ENCODE measurements around the gene MGAT2.
A peak's percentile ranks its signal among the peaks of the same experiment; 100 is the strongest.
"Not testable (repeated sequence)": the region's sequence is repeated elsewhere in the genome, so short reads cannot be mapped to it uniquely, and the experiment has no call there.

The MGAT2 gene

GRCh38 chr14:49612251-49612650, 8.3 kb upstream of the MGAT2 start:
- DNase-seq (ENCODE audit: low read depth), result no peak
- no peak for TF ChIP-seq CTCF (conservative IDR thresholded peaks at IDR 0.05; ENCODE audit: control insufficient read depth, insufficient read depth, low read depth, low read length)
- H3K4me3 ChIP-seq (ENCODE audit: control insufficient read depth, low read depth, low read length), result no peak overlapping the region

DNA sequence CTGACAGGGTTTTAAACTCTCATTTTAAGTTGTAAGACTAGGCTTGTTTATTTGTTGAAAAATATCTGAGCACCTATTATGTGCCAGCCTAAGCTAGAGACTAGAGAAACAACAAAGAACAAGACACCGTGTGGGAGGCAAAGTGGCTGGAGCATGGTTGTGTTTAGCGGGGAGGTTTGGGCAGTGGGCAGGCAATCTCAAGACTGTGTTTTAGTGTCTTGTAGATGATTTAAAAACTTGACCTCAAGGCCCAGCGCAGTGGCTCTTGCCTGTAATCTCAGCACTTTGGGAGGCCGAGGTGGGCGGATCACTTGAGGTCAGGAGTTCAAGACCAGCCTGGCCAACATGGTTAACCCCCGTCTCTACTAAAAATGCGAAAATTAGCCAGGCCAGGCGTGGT, 7.9 kb upstream of the MGAT2 start:
- H3K4me3 ChIP-seq (ENCODE audit: control insufficient read depth, low read depth, low read length), result no peak overlapping the region
- TF ChIP-seq CTCF (conservative IDR thresholded peaks at IDR 0.05; ENCODE audit: control insufficient read depth, insufficient read depth, low read depth, low read length), result no peak
- no peak for DNase-seq (ENCODE audit: low read depth)

GRCh38 chr14:49614196-49614595, 6.4 kb upstream of the MGAT2 start:
- DNase-seq (ENCODE audit: low read depth), result no peak
- no peak for TF ChIP-seq CTCF (conservative IDR thresholded peaks at IDR 0.05; ENCODE audit: control insufficient read depth, insufficient read depth, low read depth, low read length)
- H3K4me3 ChIP-seq (ENCODE audit: control insufficient read depth, low read depth, low read length), result no peak overlapping the region

- no peak for DNase-seq (ENCODE audit: low read depth)
- no peak for TF ChIP-seq CTCF (conservative IDR thresholded peaks at IDR 0.05; ENCODE audit: control insufficient read depth, insufficient read depth, low read depth, low read length)
- H3K4me3 ChIP-seq (ENCODE audit: control insufficient read depth, low read depth, low read length), result no peak overlapping the region
Measured at GRCh38 chr14:49615776-49616175, 4.8 kb upstream of the MGAT2 start.

DNA sequence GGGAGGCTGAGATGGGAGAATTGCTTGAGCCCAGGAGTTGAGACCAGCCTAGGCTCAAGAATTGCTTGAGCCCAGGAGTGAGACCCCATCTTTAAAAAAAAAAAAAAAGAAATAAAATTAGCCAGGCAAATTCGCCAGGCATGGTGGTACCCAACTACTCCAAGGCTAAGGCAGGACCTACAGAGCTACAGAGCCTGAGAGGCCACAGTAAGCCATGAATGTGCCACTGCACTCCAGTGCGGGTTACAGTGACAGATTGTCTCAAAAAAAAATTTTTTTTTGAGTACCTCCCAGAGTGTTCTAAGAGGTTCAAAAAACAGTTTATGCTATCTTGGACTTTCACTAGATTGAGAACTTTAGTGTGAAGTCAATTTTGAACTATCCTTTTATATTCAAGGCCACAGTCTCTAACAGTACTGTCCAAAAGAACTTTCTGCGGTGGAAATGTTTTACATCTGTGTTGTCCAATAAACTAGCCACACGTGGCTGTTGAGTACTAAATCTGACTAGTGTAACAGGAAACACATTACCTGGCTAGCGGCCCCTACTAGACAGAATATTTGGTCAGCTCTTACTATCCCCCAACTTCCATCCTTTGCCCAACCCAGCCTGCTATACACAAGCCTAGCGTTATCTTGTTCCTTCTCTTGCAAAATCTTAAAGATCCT, 2.6 kb upstream of the MGAT2 start:
- DNase-seq (ENCODE audit: low read depth), result no peak
- no peak overlapping the region for H3K4me3 ChIP-seq (ENCODE audit: control insufficient read depth, low read depth, low read length)
- TF ChIP-seq CTCF (conservative IDR thresholded peaks at IDR 0.05; ENCODE audit: control insufficient read depth, insufficient read depth, low read depth, low read length), result no peak

DNA sequence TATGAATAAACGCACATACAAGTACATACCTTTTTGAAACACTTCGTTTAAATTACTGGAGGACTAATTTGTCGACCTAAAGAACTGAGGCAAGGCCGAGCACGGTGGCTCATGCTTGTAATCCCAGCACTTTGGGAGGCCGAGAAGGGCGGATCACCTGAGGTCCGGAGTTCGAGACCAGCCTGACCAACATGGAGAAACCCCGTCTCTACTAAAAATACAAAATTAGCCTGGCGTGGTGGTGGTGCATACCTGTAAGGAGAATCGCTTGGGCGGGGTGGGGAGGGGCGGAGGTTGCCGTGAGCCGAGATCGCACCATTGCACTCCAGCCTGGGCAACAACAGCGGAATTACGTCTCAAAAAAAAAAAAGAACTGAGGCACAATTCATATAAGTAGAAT, 1.3 kb upstream of the MGAT2 start:
- DNase-seq (ENCODE audit: low read depth), result not testable (repeated sequence)
- peak overlapping the region; percentile 97 for H3K4me3 ChIP-seq (ENCODE audit: control insufficient read depth, low read depth, low read length)

DNA sequence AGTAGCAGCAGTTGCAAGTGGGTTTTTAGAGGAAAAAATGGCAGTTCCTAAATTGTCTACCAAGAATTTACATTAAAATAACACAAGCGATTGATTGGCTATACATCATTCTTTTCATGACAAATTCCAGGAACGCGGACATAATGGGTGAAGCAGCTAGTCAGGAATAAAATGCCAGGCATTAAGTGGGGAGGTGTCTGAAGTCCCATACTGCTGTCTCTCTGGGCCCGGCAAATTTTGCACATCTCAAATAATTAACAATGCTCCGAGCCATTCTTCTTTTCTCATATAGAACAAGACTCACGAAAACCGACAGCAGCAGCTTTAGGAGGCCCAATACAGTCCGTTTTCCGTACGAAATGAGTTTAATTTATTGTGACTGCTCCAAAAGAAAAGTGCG, 869 bp upstream of the MGAT2 start:
- DNase-seq (ENCODE audit: low read depth), result no peak
- H3K4me3 ChIP-seq (ENCODE audit: control insufficient read depth, low read depth, low read length), result peak overlapping the region; percentile 97
- no peak for TF ChIP-seq CTCF (conservative IDR thresholded peaks at IDR 0.05; ENCODE audit: control insufficient read depth, insufficient read depth, low read depth, low read length)
